ENCODE results near the gene ITPR1. TPM values are rescaled to one million over a fixed set of nuclear protein-coding genes. Genes with fewer than 3 reads are reported as not detected.

The ITPR1 gene
- total and polyA plus RNA-seq, 4 donors: 3.7 to 39.4 (median 8.2) TPM

GRCh38 chr3:4758249-4758860 is 265.2 kb downstream of the ITPR1 start:
- H3K27ac ChIP-seq (ENCODE audit: low read depth in 1 of 2, low read length in 2 of 2): no peak overlapping the region
- H3K9ac ChIP-seq (ENCODE audit: low read depth in 1 of 2, low read length in 2 of 2): no peak overlapping the region
- peaks cover 2 to 12% (median 3%) of the 10 kb centered on the region in 4 donors for H3K4me1 ChIP-seq (ENCODE audit: control insufficient read depth in 4 of 4, insufficient read depth in 4 of 4, low read length in 3 of 4)
- H3K4me3 ChIP-seq (ENCODE audit: low read depth in 1 of 3, low read length in 3 of 3): no peak overlapping the region
- TF ChIP-seq JUND (IDR thresholded peaks at IDR 0.05) (no peak), GABPA (IDR thresholded peaks at IDR 0.05 in 1 of 2, conservative IDR thresholded peaks at IDR 0.05 in 1 of 2) (no peak), EGR1 (IDR thresholded peaks at IDR 0.05; ENCODE audit: low read depth in 2 of 2) (no peak), HNF4A (conservative IDR thresholded peaks at IDR 0.05) (no peak), YY1 (IDR thresholded peaks at IDR 0.05) (no peak), ZBTB33 (IDR thresholded peaks at IDR 0.05) (no peak), NR2F2 (IDR thresholded peaks at IDR 0.05) (no peak), TAF1 (conservative IDR thresholded peaks at IDR 0.05) (no peak)
- TF ChIP-seq, protein P1, sequence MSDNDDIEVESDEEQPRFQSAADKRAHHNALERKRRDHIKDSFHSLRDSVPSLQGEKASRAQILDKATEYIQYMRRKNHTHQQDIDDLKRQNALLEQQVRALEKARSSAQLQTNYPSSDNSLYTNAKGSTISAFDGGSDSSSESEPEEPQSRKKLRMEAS (IDR thresholded peaks at IDR 0.05): no peak
- TF ChIP-seq, protein P2, sequence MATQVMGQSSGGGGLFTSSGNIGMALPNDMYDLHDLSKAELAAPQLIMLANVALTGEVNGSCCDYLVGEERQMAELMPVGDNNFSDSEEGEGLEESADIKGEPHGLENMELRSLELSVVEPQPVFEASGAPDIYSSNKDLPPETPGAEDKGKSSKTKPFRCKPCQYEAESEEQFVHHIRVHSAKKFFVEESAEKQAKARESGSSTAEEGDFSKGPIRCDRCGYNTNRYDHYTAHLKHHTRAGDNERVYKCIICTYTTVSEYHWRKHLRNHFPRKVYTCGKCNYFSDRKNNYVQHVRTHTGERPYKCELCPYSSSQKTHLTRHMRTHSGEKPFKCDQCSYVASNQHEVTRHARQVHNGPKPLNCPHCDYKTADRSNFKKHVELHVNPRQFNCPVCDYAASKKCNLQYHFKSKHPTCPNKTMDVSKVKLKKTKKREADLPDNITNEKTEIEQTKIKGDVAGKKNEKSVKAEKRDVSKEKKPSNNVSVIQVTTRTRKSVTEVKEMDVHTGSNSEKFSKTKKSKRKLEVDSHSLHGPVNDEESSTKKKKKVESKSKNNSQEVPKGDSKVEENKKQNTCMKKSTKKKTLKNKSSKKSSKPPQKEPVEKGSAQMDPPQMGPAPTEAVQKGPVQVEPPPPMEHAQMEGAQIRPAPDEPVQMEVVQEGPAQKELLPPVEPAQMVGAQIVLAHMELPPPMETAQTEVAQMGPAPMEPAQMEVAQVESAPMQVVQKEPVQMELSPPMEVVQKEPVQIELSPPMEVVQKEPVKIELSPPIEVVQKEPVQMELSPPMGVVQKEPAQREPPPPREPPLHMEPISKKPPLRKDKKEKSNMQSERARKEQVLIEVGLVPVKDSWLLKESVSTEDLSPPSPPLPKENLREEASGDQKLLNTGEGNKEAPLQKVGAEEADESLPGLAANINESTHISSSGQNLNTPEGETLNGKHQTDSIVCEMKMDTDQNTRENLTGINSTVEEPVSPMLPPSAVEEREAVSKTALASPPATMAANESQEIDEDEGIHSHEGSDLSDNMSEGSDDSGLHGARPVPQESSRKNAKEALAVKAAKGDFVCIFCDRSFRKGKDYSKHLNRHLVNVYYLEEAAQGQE (IDR thresholded peaks at IDR 0.05): no peak
- 96% methylated on average over 9 of the region's 9 CpGs for WGBS
- no peaks in the 10 kb centered on the region for H3K27me3 ChIP-seq (ENCODE audit: control insufficient read depth in 4 of 4, insufficient read depth in 4 of 4, low read length in 3 of 4)
- no peak for DNase-seq (ENCODE audit: low spot score)
- H3K36me3 ChIP-seq (ENCODE audit: control insufficient read depth in 4 of 4, insufficient read depth in 3 of 4, low read depth in 1 of 4, low read length in 3 of 4): no peaks in the 10 kb centered on the region
- no peaks in the 10 kb centered on the region for H3K9me3 ChIP-seq (ENCODE audit: control insufficient read depth in 4 of 4, low read length in 3 of 4)

DNA sequence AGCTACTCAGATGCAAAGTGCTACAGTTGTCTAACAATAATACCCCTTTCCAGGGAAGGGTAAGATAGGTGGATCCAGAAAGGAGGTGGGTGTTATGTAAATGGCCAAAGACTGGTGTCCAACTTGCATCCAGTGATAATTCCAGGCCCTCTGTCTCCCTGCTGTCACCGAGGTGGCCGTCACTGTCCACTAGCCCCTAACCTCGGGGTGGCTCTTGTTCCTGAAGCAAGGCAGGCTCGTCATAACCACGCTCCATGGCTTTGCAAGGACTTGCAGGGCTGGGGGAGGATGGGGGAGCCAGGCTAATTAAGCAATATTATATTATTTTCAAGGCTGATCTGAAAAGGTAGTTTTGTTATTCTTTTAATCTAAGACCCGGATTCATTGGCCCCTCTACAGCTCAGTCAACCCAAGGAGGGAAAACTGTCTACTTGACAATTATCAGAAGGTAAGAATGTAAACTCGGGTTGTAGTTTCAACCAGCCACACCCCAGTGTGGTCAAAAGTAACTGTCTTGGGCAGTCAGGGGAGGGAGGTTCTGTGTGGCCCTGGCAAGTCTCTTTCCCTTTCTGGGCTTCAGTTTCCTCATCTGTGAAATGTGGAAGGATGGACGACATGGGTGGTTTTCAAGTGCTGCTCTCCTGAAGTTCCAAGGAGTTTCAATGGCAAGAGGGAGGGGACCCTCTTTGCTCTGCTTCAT is 266.0 kb downstream of the ITPR1 start:
- Histone ChIP-seq H3K4me3 (ENCODE audit: low read depth in 1 of 3, low read length in 3 of 3) (no peak overlapping the region), H3K27me3 (ENCODE audit: control insufficient read depth in 4 of 4, insufficient read depth in 4 of 4, low read length in 3 of 4) (no peaks in the 10 kb centered on the region), H3K36me3 (ENCODE audit: control insufficient read depth in 4 of 4, insufficient read depth in 3 of 4, low read depth in 1 of 4, low read length in 3 of 4) (no peaks in the 10 kb centered on the region), H3K9ac (ENCODE audit: low read depth in 1 of 2, low read length in 2 of 2) (no peak overlapping the region), H3K9me3 (ENCODE audit: control insufficient read depth in 4 of 4, low read length in 3 of 4) (no peaks in the 10 kb centered on the region), H3K27ac (ENCODE audit: low read depth in 1 of 2, low read length in 2 of 2) (no peak overlapping the region), H3K4me1 (ENCODE audit: control insufficient read depth in 4 of 4, insufficient read depth in 4 of 4, low read length in 3 of 4) (peaks cover 2 to 12% (median 3%) of the 10 kb centered on the region in 4 donors)
- WGBS: 86% methylated on average over 8 of the region's 8 CpGs
- no peak for TF ChIP-seq FOXA2 (IDR thresholded peaks at IDR 0.05)
- no peak for TF ChIP-seq SP1 (IDR thresholded peaks at IDR 0.05)
- TF ChIP-seq RAD21 (IDR thresholded peaks at IDR 0.05): no peak
- no peak for TF ChIP-seq ZBTB33 (IDR thresholded peaks at IDR 0.05)
- no peak for DNase-seq (ENCODE audit: low spot score)
